Gastroesophageal sphincter (tissue), 4 donors: Measurements from ENCODE around the gene ZNF253. TPM values are rescaled to one million over a fixed set of nuclear protein-coding genes. Genes with fewer than 3 reads are reported as not detected.
A peak's percentile ranks its signal among the peaks of the same experiment; 100 is the strongest.
"Not testable (repeated sequence)": the region's sequence is repeated elsewhere in the genome, so short reads cannot be mapped to it uniquely, and the experiment has no call there.

Source experiments
- ATAC-seq: fragments of 150-250 bp; one replicate; pipeline ENCODE4 v1.9.1; 2016; ENCODE audit warnings: mild to moderate bottlenecking, moderate library complexity
- H3K27ac ChIP-seq, 4 donors: fragments of 200-600 bp; sonication (generic) in 3 of 4; 1 replicate in 3 of 4; 2 replicates in 1 of 4; pipeline ENCODE4 v1.5.1; 2016 to 2019
- H3K27me3 ChIP-seq: fragments of 200-600 bp; sonication (generic); one replicate; pipeline ENCODE4 v1.5.1; 2019
- H3K36me3 ChIP-seq, 2 donors: fragments of 200-600 bp; sonication (generic); one replicate each; pipeline ENCODE4 v1.5.1; 2019; ENCODE audit warnings: control low read depth in 1 of 2
- H3K4me1 ChIP-seq, 3 donors: fragments of 200-600 bp; sonication (generic); 1 replicate in 2 of 3; 2 replicates in 1 of 3; pipeline ENCODE4 v1.5.1; 2016 to 2019; ENCODE audit warnings: control low read depth in 2 of 3
- H3K4me3 ChIP-seq, 2 donors: fragments of 200-600 bp; sonication (generic); one replicate each; pipeline ENCODE4 v1.5.1; 2019; ENCODE audit warnings: mild to moderate bottlenecking in 1 of 2, moderate library complexity in 1 of 2
- H3K9me3 ChIP-seq, 3 donors: fragments of 200-600 bp; sonication (generic); one replicate each; pipeline ENCODE4 v1.5.1; 2017 to 2019; ENCODE audit warnings: control low read depth in 2 of 3
- CTCF ChIP-seq, 4 experiments: fragments of 200-600 bp in 2 of 4; fragments of 450-650 bp in 2 of 4; sonication (generic) in 1 of 4; IDR thresholded peaks; one replicate each; pipeline ENCODE4 v1.5.1; 2017 to 2019; ENCODE audit warnings: antibody characterized with exemption in 4 of 4, mild to moderate bottlenecking in 2 of 4, moderate library complexity in 2 of 4
- EP300 ChIP-seq: sonication (generic); formaldehyde crosslinking; IDR thresholded peaks from one replicate; pipeline ENCODE4 v1.6.1; 2017; ENCODE audit warnings: antibody characterized with exemption, mild to moderate bottlenecking
- POLR2A ChIP-seq, 2 donors: fragments of 450-650 bp; IDR thresholded peaks; one replicate each; pipeline ENCODE4 v1.6.1; 2017; ENCODE audit warnings: antibody characterized with exemption in 2 of 2, mild to moderate bottlenecking in 2 of 2, moderate library complexity in 1 of 2
- POLR2AphosphoS5 ChIP-seq: sonication (generic); formaldehyde crosslinking; IDR thresholded peaks from one replicate; pipeline ENCODE4 v1.6.1; 2017; ENCODE audit warnings: antibody characterized with exemption
- WGBS, 2 donors: methylation state at CpG; one replicate each; pipeline ENCODE4 v1.1.5; 2018; ENCODE audit warnings: low coverage in 1 of 2; 5-methylcytosine and 5-hydroxymethylcytosine counted together
- total RNA-seq, 4 donors: library from RNA; depleted of rRNA; stranded (reverse); fragments of >200 nt; gene quantifications; one replicate each; pipeline ENCODE4 v1.1.0, GENCODE V29; 2016

The ZNF253 gene
- total RNA-seq, 4 donors from 2014 or later, result 7.0 to 17.3 (median 9.5) TPM

GRCh38 chr19:19909654-19910053 is 44.0 kb downstream of the ZNF253 start:
- TF ChIP-seq POLR2AphosphoS5 (no peak), POLR2A (IDR thresholded peaks at IDR 0.05) (no peak), CTCF (IDR thresholded peaks at IDR 0.05) (no peak), EP300 (no peak)
- peaks cover 0 to 4% of the 10 kb centered on the region in 2 donors for H3K36me3 ChIP-seq
- no peaks in the 10 kb centered on the region for H3K9me3 ChIP-seq
- H3K27me3 ChIP-seq, result no peaks in the 10 kb centered on the region
- H3K4me1 ChIP-seq, result no peaks in the 10 kb centered on the region
- H3K4me3 ChIP-seq, result no peak overlapping the region
- no peak for ATAC-seq
- no peak overlapping the region for H3K27ac ChIP-seq
- 85 to 89% methylated on average over 2 of the region's 2 CpGs for WGBS, 2 donors

- Histone ChIP-seq H3K9me3 (no peaks in the 10 kb centered on the region), H3K4me3 (no peak overlapping the region), H3K36me3 (peaks cover 0 to 7% of the 10 kb centered on the region in 2 donors), H3K27ac (no peak overlapping the region), H3K4me1 (no peaks in the 10 kb centered on the region), H3K27me3 (no peaks in the 10 kb centered on the region)
- no peak for ATAC-seq
- TF ChIP-seq CTCF (IDR thresholded peaks at IDR 0.05) (no peak), POLR2A (IDR thresholded peaks at IDR 0.05) (no peak), EP300 (no peak), POLR2AphosphoS5 (no peak)
- WGBS, 2 donors, result 43 to 69% methylated on average over 1 of the region's 1 CpG
Measured at GRCh38 chr19:19911150-19911549, 45.5 kb downstream of the ZNF253 start.

GRCh38 chr19:19914596-19914995 is 48.9 kb downstream of the ZNF253 start:
- WGBS, 2 donors, result 72 to 89% methylated on average over 3 of the region's 3 CpGs
- Histone ChIP-seq H3K36me3 (peaks cover 0 to 14% of the 10 kb centered on the region in 2 donors), H3K4me1 (no peaks in the 10 kb centered on the region), H3K27me3 (no peaks in the 10 kb centered on the region), H3K9me3 (no peaks in the 10 kb centered on the region), H3K27ac (no peak overlapping the region), H3K4me3 (no peak overlapping the region)
- no peak for TF ChIP-seq POLR2A (IDR thresholded peaks at IDR 0.05)
- no peak for TF ChIP-seq EP300
- TF ChIP-seq POLR2AphosphoS5, result no peak
- no peak for TF ChIP-seq CTCF (IDR thresholded peaks at IDR 0.05)
- no peak for ATAC-seq

- not testable (repeated sequence) for H3K4me3 ChIP-seq, H3K27ac ChIP-seq, H3K27me3 ChIP-seq, ATAC-seq, H3K4me1 ChIP-seq
- Histone ChIP-seq H3K9me3 (peaks cover 0 to 22% (median 0%) of the 10 kb centered on the region in 3 donors), H3K36me3 (peaks cover 0 to 42% of the 10 kb centered on the region in 2 donors)
- TF ChIP-seq CTCF (IDR thresholded peaks at IDR 0.05), result peak; percentile 58 to 69 (median 62)
- WGBS, 2 donors, result 37 to 69% methylated on average over 2 to 5 of the region's 7 CpGs
Measured at GRCh38 chr19:19930417-19930816, 64.7 kb downstream of the ZNF253 start.

GRCh38 chr19:19933432-19934314 is 68.0 kb downstream of the ZNF253 start:
- H3K9me3 ChIP-seq, result peaks cover 0 to 29% (median 0%) of the 10 kb centered on the region in 3 donors
- 74 to 88% methylated on average over 3 of the region's 3 CpGs for WGBS, 2 donors
- ATAC-seq, result not testable (repeated sequence)

More at GRCh38 chr19:19933432-19934314, 68.0 kb downstream of the ZNF253 start:
- not testable (repeated sequence) for H3K27ac ChIP-seq, H3K27me3 ChIP-seq, H3K4me1 ChIP-seq, H3K4me3 ChIP-seq
- H3K36me3 ChIP-seq, result peaks cover 0 to 25% of the 10 kb centered on the region in 2 donors
